ENCODE measurements around the gene KRTAP1-3.
"Not testable (repeated sequence)": the region's sequence is repeated elsewhere in the genome, so short reads cannot be mapped to it uniquely, and the experiment has no call there.

KRTAP1-3 gene

DNA sequence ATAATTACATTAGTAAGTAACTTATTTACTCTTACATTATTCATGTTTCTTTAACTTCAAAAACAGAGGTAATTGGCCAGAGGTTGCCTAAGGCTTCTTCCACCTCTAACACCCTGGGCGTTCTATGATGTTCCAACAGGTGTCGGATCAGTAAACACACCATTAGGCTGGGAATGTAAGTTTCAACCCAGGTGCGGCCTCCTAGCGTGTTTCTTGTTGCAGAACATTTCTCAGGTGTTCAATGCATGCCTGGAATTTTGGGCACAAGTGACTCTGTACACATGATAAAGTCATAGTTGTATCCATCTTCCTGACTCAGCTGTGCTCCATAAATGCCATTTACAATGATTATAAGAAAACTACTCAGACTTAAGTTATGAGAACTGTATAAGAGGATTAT is 19.4 kb upstream of the KRTAP1-3 start:
- DNase-seq: no peak

DNA sequence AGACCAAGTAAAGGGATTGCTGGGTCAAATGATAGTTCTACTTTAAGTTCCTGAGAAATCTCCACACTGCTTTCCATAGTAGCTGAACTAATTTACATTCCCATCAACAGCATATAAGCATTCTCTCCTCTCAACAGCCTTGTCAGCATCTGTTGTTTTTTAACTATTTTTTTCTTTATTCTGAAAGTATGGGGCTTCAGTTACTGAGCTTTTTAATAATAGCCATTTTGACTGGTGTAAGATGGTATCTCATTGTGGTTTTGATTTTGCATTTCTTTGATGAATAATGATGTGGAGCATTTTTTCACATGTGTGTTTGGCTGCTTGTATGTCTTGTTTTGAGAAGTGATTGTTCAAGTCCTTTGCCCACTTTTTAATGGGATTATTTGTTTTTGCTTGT is 17.9 kb upstream of the KRTAP1-3 start:
- no peak for DNase-seq

DNA sequence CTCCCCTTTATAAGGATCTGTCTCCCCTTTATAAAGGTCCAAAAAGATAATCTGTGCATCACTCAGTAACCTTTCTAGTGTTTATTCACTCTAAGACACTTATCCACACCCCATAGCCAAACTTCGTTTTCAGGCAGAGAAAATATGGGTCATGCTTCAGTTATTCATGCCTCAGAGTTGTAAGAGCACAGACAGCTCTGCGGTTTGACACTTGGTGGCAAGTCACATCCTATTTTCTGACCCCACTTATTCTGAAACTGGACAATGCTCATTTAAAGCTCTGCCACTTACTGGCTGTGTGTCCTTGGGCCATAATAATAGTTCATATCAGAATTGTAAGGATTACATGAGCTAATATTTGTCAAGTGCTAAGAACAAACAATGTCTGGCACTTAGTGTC is 14.4 kb upstream of the KRTAP1-3 start:
- DNase-seq: no peak

DNA sequence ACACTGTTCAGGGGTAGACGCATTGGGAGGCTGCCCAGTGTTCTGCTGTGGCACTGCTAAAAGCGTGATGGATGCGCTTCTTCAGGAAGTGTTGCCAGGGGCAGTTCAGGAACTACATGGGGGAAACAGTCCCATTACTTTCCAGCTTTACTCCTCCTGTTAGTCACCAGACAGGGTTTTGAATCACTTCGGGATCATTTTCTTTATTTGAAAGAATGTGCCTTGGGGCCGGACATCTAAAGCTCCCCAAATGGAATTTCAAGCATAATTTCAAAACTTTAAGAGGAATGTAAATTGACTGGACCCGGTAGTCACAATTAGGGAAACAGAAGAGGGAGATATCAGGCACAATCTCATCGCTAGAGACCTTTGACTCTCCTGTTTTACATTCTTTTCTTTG is 13.8 kb upstream of the KRTAP1-3 start:
- no peak for DNase-seq

DNA sequence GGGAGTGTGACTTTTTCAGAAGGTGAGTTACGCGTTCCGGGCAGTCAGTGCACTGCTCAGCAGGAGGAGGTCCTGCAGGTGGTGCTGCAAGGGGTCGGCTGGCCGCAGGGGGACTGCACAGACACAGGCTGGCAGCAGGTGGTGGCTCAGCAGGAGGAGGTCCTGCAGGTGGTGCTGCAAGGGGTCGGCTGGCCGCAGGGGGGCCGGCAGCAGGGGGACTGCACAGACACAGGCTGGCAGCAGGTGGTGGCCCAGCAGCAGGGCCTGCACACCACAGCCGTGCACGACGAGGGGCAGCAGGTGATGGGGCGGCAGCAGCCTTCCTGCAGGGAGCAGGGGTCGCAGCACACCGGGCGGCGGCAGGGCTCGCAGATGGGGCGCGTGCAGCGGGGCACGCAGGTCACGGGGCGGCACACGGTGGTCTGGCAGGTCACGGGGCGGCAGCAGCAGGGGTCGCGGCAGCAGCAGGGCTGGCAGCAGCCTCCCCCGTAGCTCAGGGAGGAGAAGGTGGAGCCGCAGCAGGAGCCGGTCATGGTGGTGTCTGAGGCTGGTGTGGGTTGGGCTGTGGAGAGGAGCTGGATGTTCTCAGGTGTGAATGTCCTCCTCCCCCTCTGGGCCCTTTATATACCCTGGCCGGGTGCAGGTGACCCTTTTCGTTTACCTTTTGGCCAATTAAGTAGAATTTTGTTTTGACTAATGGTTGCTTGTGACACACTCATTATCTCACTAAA is 12.2 kb upstream of the KRTAP1-3 start, which contains the start of gene KRTAP2-1:
TSS of gene KRTAP2-1 (minus strand) at position 582 of the 731 bp plus-strand sequence. CDS start at position 533, 49 bp downstream.
- DNase-seq: not testable (repeated sequence)

DNA sequence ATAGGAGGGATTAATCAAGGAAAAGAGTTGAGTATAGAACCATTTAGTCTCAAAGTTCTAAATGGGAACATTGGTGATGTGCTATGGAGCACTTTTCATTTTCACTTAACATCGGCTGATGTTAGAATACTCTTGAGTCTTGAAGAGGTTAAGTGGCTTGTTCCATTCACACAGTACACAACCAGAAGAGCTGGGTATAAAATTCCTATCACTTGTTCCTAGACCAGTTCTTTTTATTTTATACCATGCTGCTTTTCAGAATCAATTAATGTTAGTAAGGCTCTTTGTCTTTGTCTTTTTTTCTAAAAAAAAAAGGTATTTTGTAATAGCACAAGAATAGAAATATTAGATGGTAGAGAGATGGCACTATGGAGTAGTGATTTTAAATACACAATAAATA is 8.3 kb upstream of the KRTAP1-3 start:
- no peak for DNase-seq

DNA sequence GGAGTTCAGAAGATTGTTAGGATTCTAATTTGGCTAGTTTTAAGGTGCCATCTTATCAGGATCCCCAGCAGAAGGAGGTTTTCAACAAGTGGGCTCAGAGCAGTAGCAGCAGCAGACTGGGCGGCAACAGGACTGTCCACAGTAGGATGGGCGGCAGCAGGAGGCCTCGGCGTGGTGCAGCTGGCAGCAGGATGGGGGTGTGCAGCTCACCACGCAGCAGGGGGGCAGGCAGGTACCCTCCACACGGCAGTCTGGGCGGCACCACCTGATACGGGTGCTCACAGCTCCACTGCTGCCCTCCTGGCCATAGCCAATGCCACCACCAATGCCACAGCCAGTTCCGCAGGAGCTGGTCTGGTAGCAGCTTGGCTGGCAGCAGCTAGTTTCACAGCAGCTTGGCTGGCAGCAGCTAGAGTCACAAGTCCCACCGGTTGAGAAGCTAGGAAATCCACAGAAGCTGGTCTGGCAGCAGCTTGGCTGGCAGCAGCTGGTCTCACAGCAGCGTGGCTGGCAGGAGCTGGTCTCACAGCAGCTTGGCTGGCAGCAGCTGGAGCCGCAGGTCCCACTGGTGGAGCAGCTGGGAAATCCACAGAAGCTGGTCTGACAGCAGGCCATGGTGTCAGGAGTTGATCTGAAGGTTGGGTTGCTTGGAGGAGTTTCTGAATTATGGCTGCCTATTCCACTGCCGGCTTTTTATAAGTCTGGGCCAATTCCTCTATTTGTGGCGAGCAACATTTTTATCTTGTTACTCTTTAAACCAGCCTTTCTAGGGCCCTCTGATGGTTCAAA is 6.3 kb upstream of the KRTAP1-3 start, which contains the start of gene KRTAP1-1:
TSS of gene KRTAP1-1 (minus strand) at position 668 of the 789 bp plus-strand sequence. CDS start at position 615, 53 bp downstream.
- DNase-seq: not testable (repeated sequence)

DNA sequence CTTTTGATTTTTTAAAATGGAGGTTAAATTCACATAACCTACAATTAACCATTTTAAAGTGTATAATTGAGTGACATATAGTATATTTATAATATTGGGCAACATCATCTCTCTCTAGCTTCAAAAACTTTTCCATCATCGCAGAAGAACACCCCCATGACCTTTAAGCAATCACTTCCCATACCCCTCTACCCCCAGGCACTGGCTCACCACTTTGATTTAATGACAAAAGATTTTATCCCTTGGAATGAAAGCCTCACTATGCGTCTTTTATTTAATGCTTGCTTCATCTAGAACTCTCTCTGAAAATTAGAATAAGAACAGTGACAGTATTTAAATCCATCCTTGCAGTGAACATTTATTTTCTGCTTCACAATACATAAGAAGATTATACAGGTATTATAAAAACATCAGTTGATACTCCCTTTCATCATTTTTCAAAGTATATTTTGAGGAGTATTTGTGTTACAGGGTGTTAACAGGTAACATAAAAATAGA is 3.2 kb upstream of the KRTAP1-3 start:
- DNase-seq: no peak

DNA sequence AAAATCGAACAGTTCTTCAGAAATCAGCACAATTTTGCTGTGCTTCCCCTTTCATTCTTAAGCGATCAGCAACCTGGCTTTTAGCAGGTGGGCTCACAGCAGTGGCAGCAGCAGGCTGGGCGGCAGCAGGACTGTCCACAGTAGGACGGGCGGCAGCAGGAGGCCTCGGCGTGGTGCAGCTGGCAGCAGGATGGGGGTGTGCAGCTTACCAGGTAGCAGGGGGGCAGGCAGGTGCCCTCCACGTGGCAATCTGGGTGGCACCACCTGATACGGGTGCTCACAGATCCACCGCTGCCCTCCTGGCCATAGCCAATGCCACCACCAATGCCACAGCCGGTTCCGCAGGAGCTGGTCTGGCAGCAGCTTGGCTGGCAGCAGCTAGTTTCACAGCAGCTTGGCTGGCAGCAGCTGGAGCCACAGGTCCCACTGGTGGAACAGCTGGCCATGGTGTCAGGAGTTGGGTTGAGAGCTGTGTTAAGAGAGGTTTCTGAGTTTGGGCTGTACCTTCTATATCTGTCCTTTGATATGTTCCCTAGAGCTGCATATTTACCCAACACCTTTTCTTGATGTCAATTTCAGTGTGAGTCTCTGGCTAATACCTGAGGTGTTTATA is 4.9 kb downstream of the KRTAP1-3 start, which contains the start of gene KRTAP1-4:
TSS of gene KRTAP1-4 (minus strand) at position 563 of the 613 bp plus-strand sequence. CDS start at position 446, 117 bp downstream.
- no peak for DNase-seq

DNA sequence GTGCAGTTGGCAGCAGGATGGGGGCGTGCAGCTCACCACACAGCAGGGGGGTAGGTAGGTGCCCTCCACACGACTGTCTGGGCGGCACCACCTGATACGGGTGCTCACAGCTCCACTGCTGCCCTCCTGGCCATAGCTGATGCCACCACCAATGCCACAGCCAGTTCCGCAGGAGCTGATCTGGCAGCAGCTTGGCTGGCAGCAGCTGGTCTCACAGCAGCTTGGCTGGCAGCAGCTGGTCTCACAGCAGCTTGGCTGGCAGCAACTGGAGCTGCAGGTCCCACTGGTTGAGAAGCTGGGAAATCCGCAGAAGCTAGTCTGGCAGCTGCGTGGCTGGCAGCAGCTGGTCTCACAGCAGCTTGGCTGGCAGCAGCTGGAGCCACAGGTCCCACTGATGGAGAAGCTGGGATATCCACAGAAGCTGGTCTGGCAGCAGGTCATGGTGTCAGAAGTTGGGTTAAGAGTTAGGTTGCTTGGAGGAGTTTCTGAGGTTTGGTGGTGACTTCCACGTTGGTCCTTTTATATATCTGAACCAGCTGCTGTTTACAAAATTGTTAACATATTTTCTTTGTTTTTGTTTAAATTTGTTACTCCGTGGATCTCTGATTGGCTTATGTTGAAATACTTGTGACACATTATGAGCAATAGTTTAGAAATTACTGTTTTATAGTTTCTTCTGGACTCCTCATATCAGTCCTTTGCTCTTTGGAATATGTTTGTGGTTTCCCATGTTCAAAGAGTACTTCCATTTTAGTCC is 7.8 kb downstream of the KRTAP1-3 start, which contains the start of gene KRTAP1-5:
TSS of gene KRTAP1-5 (minus strand) at position 494 of the 757 bp plus-strand sequence. CDS start at position 441, 53 bp downstream.
- no peak for DNase-seq

DNA sequence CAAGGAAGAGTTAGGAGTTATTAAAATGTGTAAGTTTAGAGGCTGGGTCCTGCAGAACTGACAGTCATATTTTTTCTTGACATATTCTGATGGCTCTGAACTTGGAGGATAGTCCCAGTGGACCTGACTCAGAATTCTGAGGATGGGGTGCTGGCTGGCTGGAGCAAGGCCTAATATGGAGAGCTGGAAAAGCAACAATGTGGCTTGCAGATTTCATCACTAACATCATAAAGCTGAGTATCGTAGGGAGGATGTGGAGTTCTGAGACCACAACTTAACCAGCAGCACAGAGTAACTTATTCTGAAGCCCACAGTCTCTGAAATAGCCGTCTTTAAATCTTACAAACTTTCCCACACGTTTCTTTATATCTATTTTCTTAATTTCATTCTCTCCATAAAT is 10.0 kb downstream of the KRTAP1-3 start:
- DNase-seq: no peak

DNA sequence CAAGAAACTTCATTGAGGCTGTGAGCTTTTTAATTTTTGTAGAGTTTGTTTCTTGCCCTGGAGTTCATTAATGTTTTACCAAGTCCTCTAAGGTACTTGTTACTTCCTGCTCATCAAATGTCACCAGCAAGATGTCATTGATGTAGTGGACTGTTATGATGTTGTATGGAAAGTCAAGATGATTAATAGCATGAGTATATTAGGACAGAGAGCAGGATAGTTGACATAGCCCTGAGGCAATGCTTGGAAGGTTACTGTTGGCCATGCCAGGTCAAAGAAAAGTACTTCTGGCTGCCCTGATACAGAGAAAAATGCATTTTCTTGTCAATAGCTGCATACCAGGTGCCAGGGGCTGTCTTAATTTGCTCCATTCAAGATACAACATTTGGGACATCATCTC is 14.3 kb downstream of the KRTAP1-3 start:
- DNase-seq: no peak

DNA sequence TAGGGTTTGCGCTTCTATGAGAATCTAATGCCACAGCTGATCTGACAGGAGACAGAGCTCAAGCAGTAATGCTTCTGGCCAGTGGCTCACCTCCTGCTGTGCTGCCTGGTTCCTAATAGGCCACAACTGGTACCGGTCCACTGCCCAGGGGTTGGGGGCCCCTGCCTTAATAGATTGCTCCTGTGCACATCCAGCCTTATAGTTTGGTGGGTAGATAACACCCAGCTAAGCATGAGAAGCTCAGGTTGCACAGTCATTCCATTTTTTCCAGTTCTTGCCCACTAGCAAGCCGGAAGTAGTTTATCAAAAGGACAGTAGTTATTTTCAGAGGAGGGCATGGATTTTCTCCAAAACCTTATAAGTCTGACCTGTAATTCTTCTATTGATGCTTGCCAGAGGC is 15.3 kb downstream of the KRTAP1-3 start:
- no peak for DNase-seq

DNA sequence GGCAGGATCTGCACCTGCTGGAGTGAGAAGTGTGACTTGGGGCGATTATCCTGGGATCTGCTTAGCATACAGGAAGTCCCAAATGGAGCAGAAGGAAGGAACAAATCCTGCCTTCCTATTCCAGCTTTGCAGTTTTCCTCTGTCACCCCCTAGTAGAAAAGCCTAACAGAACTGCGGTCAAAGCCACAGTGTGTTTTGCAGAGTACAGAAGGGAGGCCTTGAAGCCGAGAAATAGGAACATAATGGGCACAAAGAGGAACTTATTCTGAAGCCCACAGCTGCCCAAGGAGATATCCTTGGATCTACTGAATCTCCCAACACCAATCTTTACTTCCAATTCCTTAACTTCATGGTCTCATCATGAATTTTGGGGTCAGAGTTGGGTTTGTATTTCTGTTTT is 16.1 kb downstream of the KRTAP1-3 start:
- no peak for DNase-seq

DNA sequence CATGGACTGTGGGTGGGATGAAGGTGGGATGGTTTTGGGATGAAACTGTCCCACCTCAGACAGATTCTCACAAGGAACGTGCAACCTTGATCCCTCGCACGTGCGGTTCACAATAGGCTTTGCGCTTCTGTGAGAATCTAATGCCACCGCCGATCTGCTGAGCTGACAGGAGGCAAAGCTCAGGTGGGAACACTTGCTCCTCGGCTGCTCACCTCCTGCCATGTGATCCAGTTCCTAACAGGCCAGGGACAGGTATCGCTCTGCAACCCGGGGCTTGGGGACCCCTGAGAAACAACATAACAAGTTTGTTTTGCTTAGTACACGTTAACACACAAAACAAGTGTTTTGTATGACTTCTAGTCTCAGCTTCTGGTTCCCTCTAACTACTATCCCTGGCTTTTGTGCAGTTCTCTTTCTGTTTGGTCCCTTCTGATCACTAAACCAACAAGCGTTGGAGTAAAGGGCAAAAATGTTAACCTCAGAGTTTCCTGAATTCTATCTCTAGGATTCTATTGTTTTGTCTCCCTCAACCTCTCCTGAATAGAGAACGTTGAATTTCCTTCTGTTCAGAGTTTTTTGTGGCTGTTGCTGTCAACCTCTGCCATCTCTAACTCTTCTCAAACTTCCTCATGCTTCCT is 18.0 kb downstream of the KRTAP1-3 start:
- DNase-seq: no peak

DNA sequence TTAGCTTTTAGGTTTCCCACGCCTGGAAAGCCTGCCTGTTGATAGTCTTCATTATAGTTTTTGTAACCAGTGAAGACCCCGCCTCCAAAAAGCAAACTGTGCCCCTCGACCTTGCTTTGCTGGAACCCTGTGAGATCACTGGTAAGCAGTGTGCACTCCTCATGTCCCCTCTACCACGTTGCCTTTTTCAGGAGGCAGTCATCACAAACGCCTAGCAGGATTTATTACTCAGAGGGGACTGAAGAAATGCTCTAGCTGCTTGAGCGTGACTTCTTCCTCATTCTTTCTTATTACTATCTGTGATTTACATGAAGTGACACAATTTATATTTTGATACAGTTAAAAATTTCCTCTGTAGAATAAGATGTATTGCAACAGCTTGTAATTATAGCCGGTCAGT is 19.2 kb downstream of the KRTAP1-3 start:
- no peak for DNase-seq

DNA sequence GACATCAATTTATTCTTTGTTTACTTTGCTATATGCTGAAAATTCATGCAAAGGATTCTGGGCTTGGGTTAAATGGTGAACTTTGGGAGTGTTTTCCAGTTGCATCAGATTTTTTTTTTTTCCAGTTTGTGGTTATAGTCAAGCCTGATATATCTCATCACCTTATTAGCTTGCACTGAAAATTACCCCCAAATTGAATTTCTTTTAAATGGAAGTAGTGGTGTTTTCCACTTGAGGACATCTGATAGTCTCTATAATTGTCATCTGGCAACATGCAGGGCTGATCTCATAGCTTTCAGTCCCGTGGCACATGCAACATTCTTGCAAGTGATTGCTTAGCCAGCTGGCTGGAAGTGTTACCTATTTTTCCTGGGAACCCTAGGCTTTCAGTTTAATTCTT is 21.1 kb downstream of the KRTAP1-3 start:
- no peak for DNase-seq

DNA sequence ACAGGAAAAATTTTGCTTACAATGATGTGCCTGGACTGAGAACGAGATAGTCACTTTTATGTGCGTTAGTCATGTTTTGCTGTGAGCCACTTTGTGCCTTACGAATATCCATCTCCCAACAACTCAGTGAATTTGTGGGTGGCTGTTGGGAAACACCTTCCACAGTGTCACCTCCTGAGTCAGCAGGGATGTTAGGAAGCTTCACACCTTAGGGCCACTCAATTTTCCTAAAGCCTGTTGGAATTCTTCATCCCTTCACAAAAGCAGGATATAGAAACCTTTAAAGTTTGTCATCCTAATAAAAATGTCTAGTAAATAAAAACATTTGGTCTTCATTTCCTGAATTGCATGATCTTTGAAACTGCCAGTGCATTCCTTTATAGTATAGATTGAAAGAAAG is 21.5 kb downstream of the KRTAP1-3 start:
- DNase-seq: no peak

DNA sequence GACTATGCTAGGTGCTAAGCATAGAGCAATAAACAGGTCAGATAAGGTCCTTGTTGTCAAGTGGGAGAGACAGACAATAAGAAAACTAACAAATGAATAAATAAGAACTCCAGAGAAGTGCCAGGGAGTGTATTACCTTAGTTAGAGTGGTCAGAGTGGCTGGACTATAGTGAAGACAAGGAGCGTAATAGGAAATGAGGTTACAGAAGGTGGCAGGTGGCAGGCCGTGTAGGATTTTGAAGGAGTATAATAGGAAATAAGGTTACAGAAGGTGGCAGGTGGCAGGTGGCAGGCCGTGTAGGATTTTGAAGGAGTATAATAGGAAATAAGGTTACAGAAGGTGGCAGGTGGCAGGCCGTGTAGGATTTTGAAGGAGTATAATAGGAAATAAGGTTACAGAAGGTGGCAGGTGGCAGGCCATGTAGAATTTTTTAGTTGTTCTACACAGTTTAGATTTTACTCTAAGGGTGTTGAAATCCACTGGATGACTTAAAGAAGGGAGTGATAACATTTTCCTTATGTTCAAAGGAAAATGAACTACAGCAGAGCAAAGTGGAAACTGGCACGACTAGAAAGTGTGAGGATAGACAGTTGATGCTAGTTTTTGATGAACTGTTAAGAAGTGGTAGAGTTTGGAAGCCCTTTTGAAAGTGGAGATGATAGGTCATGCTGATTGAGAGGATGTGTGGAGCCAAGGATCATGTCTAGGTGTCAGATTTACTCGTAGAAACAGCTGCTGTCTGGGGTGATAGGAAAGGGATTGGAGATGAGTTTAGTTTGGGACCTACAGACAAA is 22.2 kb downstream of the KRTAP1-3 start:
- no peak for DNase-seq

DNA sequence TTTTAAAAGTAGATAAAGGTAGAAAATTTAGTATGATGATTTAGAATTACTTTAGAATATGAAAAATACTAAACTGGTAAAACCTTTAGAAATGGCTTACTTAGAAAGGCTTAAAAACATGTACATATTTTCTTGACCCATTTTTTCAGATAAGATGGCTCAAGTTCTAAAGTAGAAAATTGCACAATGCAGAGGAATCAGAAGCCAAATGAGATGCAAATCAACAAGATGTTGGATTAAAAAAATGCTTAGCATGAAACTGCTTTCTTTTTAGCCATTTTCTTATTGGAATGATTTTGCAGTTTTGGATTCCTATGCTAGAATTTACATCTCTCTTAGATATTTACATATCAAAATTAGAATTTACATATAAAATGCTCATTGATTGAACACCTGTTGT is 24.2 kb downstream of the KRTAP1-3 start:
- DNase-seq: no peak

DNA sequence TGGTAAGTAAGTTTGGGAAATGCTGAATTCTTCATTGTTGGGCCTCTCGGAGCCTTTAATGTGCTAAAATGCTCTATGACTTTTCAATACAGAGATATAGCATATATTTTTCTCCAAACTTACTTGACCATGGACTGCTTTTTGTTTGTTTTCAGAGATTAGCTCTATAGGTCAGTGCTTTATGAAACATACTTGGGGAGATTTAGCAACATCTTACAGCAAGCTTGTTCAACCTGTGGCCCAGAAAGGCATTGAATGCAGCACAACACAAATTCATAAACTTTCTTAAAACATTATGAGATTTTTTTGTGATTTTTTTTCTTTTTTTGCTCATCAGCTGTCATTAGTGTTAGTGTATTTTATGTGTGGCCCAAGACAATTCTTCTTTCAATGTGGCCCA is 24.7 kb downstream of the KRTAP1-3 start:
- no peak for DNase-seq

Data from inflammatory macrophage treated with lipopolysaccharide for 1 hour (primary cell).